Stimulated activated CD8-positive, alpha-beta memory T cell treated with anti-CD3 and anti-CD28 coated beads, Interleukin-7, amount 100 ng/mL, for 1 hour (primary cell): ENCODE data around the gene DERA.

Experiments
- DNase-seq, 2 donors: peaks; one replicate each; pipeline ENCODE4 v3.0.0-alpha.2; 2020; ENCODE audit warnings: low read depth in 2 of 2

DERA gene

GRCh38 chr12:16074894-16075293, 163.8 kb downstream of the DERA start:
- no peak for DNase-seq

GRCh38 chr12:16075887-16076286, 164.8 kb downstream of the DERA start:
- no peak for DNase-seq

- DNase-seq: no peak
Observed at GRCh38 chr12:16076557-16076956, 165.4 kb downstream of the DERA start.

GRCh38 chr12:16076970-16077522, 165.9 kb downstream of the DERA start:
- no peak for DNase-seq

GRCh38 chr12:16086462-16086861, 175.3 kb downstream of the DERA start:
- no peak for DNase-seq

- DNase-seq: no peak
Observed at GRCh38 chr12:16086942-16087341, 175.8 kb downstream of the DERA start.
